ENCODE measurements around the gene IGFBP4. TPM values are rescaled to one million over a fixed set of nuclear protein-coding genes. Genes with fewer than 3 reads are reported as not detected.

The IGFBP4 gene
- polyA plus RNA-seq, 1 of the 3 experiments (the other 2 are of a cell fraction), result 128 TPM

DNA sequence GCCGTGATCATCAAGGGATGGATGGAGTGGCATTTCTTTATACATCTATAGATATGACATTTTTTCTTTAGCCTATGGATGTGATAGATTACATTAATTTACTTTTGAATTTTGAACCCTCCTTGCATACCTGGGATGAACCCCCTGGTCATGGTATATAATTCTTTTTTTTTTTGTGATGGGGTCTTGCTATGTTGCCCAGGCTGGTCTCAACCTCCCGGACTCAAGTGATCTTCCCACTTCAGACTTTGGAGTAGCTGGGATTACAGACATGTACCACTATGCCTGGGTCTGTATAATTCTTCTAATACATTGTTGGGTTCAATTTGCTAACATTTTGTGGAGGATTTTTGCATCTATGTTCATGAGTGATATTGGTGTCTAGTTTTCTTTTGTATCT lies 59.9 kb downstream of the IGFBP4 start:
- POLR2A ChIA-PET, result no interaction called here
- no peak for TF ChIP-seq NRF1 (IDR thresholded peaks at IDR 0.05; ENCODE audit: low read depth, low read length)
- no peak for TF ChIP-seq FOXJ3 (CRISPR knock-in tag; IDR thresholded peaks at IDR 0.05)
- TF ChIP-seq, protein P1, sequence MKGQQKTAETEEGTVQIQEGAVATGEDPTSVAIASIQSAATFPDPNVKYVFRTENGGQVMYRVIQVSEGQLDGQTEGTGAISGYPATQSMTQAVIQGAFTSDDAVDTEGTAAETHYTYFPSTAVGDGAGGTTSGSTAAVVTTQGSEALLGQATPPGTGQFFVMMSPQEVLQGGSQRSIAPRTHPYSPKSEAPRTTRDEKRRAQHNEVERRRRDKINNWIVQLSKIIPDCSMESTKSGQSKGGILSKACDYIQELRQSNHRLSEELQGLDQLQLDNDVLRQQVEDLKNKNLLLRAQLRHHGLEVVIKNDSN (IDR thresholded peaks at IDR 0.05; ENCODE audit: borderline replicate concordance, low read depth), result no peak
- no peak for TF ChIP-seq RFX5 (IDR thresholded peaks at IDR 0.05; ENCODE audit: low read length)
- no peak for TF ChIP-seq RXRA (IDR thresholded peaks at IDR 0.05; ENCODE audit: borderline replicate concordance, low read depth)
- TF ChIP-seq, protein P2, sequence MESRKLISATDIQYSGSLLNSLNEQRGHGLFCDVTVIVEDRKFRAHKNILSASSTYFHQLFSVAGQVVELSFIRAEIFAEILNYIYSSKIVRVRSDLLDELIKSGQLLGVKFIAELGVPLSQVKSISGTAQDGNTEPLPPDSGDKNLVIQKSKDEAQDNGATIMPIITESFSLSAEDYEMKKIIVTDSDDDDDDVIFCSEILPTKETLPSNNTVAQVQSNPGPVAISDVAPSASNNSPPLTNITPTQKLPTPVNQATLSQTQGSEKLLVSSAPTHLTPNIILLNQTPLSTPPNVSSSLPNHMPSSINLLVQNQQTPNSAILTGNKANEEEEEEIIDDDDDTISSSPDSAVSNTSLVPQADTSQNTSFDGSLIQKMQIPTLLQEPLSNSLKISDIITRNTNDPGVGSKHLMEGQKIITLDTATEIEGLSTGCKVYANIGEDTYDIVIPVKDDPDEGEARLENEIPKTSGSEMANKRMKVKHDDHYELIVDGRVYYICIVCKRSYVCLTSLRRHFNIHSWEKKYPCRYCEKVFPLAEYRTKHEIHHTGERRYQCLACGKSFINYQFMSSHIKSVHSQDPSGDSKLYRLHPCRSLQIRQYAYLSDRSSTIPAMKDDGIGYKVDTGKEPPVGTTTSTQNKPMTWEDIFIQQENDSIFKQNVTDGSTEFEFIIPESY (IDR thresholded peaks at IDR 0.05; ENCODE audit: borderline replicate concordance, low read depth), result no peak
- TF ChIP-seq, protein P3, sequence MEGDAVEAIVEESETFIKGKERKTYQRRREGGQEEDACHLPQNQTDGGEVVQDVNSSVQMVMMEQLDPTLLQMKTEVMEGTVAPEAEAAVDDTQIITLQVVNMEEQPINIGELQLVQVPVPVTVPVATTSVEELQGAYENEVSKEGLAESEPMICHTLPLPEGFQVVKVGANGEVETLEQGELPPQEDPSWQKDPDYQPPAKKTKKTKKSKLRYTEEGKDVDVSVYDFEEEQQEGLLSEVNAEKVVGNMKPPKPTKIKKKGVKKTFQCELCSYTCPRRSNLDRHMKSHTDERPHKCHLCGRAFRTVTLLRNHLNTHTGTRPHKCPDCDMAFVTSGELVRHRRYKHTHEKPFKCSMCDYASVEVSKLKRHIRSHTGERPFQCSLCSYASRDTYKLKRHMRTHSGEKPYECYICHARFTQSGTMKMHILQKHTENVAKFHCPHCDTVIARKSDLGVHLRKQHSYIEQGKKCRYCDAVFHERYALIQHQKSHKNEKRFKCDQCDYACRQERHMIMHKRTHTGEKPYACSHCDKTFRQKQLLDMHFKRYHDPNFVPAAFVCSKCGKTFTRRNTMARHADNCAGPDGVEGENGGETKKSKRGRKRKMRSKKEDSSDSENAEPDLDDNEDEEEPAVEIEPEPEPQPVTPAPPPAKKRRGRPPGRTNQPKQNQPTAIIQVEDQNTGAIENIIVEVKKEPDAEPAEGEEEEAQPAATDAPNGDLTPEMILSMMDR (IDR thresholded peaks at IDR 0.05), result no peak
- TF ChIP-seq SIN3A (IDR thresholded peaks at IDR 0.05; ENCODE audit: borderline replicate concordance, low read depth, low read length), result no peak
- no peak for TF ChIP-seq NFIC (IDR thresholded peaks at IDR 0.05; ENCODE audit: borderline replicate concordance)
- Histone ChIP-seq H3K4me1 (ENCODE audit: control insufficient read depth in 1 of 2, insufficient read depth in 2 of 2, low read depth in 1 of 2, low read length in 1 of 2) (peaks cover 5 to 11% of the 10 kb centered on the region in 2 experiments; a peak in 1 of 4 replicates), H3K79me2 (ENCODE audit: insufficient read depth) (no peaks in the 10 kb centered on the region), H3K4me2 (no peak overlapping the region), H2AFZ (ENCODE audit: low read depth) (no peak overlapping the region), H3K9ac (no peak overlapping the region), H3K9me3 (no peaks in the 10 kb centered on the region), H3F3A (replicated peaks; ENCODE audit: insufficient read depth) (peaks cover 4% of the 10 kb centered on the region), H3K9me2 (no peaks in the 10 kb centered on the region), H3K4me3 (ENCODE audit: low read depth in 2 of 2, low read length in 1 of 2) (no peak overlapping the region), H4K20me1 (ENCODE audit: insufficient read depth) (no peaks in the 10 kb centered on the region), H3K27me3 (ENCODE audit: insufficient read depth) (no peaks in the 10 kb centered on the region), H3K36me3 (replicated peaks in 1 of 2; ENCODE audit: control insufficient read depth in 1 of 2, insufficient read depth in 2 of 2, low read length in 1 of 2) (no peaks in the 10 kb centered on the region), H3K27ac (ENCODE audit: low read depth in 2 of 2, low read length in 1 of 2) (no peak overlapping the region)
- CTCF ChIA-PET, result interaction anchor here (2.4 kb wide), 1 partner anchor 27 kb away, joined by 14 read pairs; no protein-coding TSS in a partner anchor
- no peak for DNase-seq
- 100% methylated on average over 2 of the region's 2 CpGs for WGBS (ENCODE audit: low lambda C conversion rate)

- TF ChIP-seq, protein P3 (IDR thresholded peaks at IDR 0.05), result no peak
- no peak for TF ChIP-seq SIN3A (IDR thresholded peaks at IDR 0.05; ENCODE audit: borderline replicate concordance, low read depth, low read length)
- TF ChIP-seq ELF1 (IDR thresholded peaks at IDR 0.05), result no peak
- no peak for TF ChIP-seq TCF12 (IDR thresholded peaks at IDR 0.05)
- TF ChIP-seq GABPA (IDR thresholded peaks at IDR 0.05; ENCODE audit: low read depth), result no peak
- no peak for TF ChIP-seq NFIC (IDR thresholded peaks at IDR 0.05; ENCODE audit: borderline replicate concordance)
- TF ChIP-seq POLR2AphosphoS5 (IDR thresholded peaks at IDR 0.05; ENCODE audit: low read depth, low read length), result no peak
- TF ChIP-seq, protein P2 (IDR thresholded peaks at IDR 0.05; ENCODE audit: borderline replicate concordance, low read depth), result no peak
- TF ChIP-seq SMC3 (IDR thresholded peaks at IDR 0.05; ENCODE audit: low read depth, low read length), result no peak
- no peak for TF ChIP-seq TAF1 (IDR thresholded peaks at IDR 0.05; ENCODE audit: borderline replicate concordance, low read depth, low read length)
- TF ChIP-seq EP300 (IDR thresholded peaks at IDR 0.05; ENCODE audit: borderline replicate concordance in 1 of 2, low read depth in 1 of 2, low read length in 1 of 2), result no peak
- ChIA-PET POLR2A (no interaction called here), CTCF (interaction anchor here (0.8 to 1.1 kb wide), 2 partner anchors 27 to 31 kb away, joined by 3 to 7 read pairs; no protein-coding TSS in a partner anchor)
- no peaks in the 10 kb centered on the region for H3F3A ChIP-seq (replicated peaks; ENCODE audit: insufficient read depth)
- H4K20me1 ChIP-seq (ENCODE audit: insufficient read depth), result no peaks in the 10 kb centered on the region
- peaks cover 3 to 18% of the 10 kb centered on the region in 2 experiments; a peak in 2 of 4 replicates for H3K4me1 ChIP-seq (ENCODE audit: control insufficient read depth in 1 of 2, insufficient read depth in 2 of 2, low read depth in 1 of 2, low read length in 1 of 2)
- H3K4me2 ChIP-seq, result no peak overlapping the region
- no peaks in the 10 kb centered on the region for H3K9me3 ChIP-seq
- no peaks in the 10 kb centered on the region for H3K9me2 ChIP-seq
- H3K36me3 ChIP-seq (replicated peaks in 1 of 2; ENCODE audit: control insufficient read depth in 1 of 2, insufficient read depth in 2 of 2, low read length in 1 of 2), result no peaks in the 10 kb centered on the region
- H3K27ac ChIP-seq (ENCODE audit: low read depth in 2 of 2, low read length in 1 of 2), result no peak overlapping the region
- H2AFZ ChIP-seq (ENCODE audit: low read depth), result no peak overlapping the region
- DNase-seq, result no peak
- no peak overlapping the region for H3K4me3 ChIP-seq (ENCODE audit: low read depth in 2 of 2, low read length in 1 of 2)
- H3K9ac ChIP-seq, result no peak overlapping the region
- no peaks in the 10 kb centered on the region for H3K79me2 ChIP-seq (ENCODE audit: insufficient read depth)
- 91% methylated on average over 5 of the region's 5 CpGs for WGBS (ENCODE audit: low lambda C conversion rate)
- H3K27me3 ChIP-seq (ENCODE audit: insufficient read depth), result no peaks in the 10 kb centered on the region
These were observed 63.5 kb downstream of the IGFBP4 start for GRCh38 chr17:40506786-40507185.
